Naive B cell (primary cell): Measurements from ENCODE around the gene LPO. TPM values are rescaled to one million over a fixed set of nuclear protein-coding genes. Genes with fewer than 3 reads are reported as not detected.
A peak's percentile ranks its signal among the peaks of the same experiment; 100 is the strongest.

Experiments used
- ATAC-seq, 2 donors: fragments of 150-1000 bp; cut with Tn5 transposase; 2 replicates each; pipeline ENCODE4 v1.10.0; 2021; ENCODE audit warnings: low read depth in 2 of 2, mild to moderate bottlenecking in 2 of 2, moderate library complexity in 2 of 2
- DNase-seq: peaks from one replicate; pipeline ENCODE4 v3.0.0; 2022
- H3K27ac Mint-ChIP-seq, 6 donors: one replicate each; pipeline ENCODE4 v1.8.0; 2020 to 2022; ENCODE audit warnings: mild to moderate bottlenecking in 6 of 6, mixed read lengths in 6 of 6, moderate library complexity in 5 of 6, inconsistent platforms in 2 of 6
- H3K27me3 Mint-ChIP-seq, 3 donors: one replicate each; pipeline ENCODE4 v1.8.0; 2021 to 2022; ENCODE audit warnings: mixed read lengths in 3 of 3, mild to moderate bottlenecking in 1 of 3
- H3K36me3 Mint-ChIP-seq, 2 donors: one replicate each; pipeline ENCODE4 v1.8.0; 2020 to 2022; ENCODE audit warnings: mixed read lengths in 2 of 2, inconsistent platforms in 1 of 2, mild to moderate bottlenecking in 1 of 2
- H3K4me1 Mint-ChIP-seq, 3 donors: one replicate each; pipeline ENCODE4 v1.8.0; 2020 to 2022; ENCODE audit warnings: mixed read lengths in 3 of 3, inconsistent platforms in 1 of 3, mild to moderate bottlenecking in 1 of 3, moderate library complexity in 1 of 3
- H3K4me3 Mint-ChIP-seq, 8 donors: one replicate each; pipeline ENCODE4 v1.8.0; 2020 to 2022; ENCODE audit warnings: mild to moderate bottlenecking in 8 of 8, mixed read lengths in 8 of 8, moderate library complexity in 8 of 8, inconsistent platforms in 2 of 8
- H3K9me3 Mint-ChIP-seq, 7 donors: one replicate each; pipeline ENCODE4 v1.8.0; 2020 to 2022; ENCODE audit warnings: mixed read lengths in 7 of 7, mild to moderate bottlenecking in 5 of 7, inconsistent platforms in 2 of 7, moderate library complexity in 1 of 7
- polyA plus RNA-seq, 6 donors: library from polyadenylated mRNA; unstranded; fragments of 300-500 nt; fragmentation: Illumina TruSeq; gene quantifications; one replicate each; pipeline ENCODE4 v1.2.3, GENCODE V29; 2021; ENCODE audit warnings: low read depth in 6 of 6

Gene LPO
- polyA plus RNA-seq, 6 donors from 2014 or later, result not detected

DNA sequence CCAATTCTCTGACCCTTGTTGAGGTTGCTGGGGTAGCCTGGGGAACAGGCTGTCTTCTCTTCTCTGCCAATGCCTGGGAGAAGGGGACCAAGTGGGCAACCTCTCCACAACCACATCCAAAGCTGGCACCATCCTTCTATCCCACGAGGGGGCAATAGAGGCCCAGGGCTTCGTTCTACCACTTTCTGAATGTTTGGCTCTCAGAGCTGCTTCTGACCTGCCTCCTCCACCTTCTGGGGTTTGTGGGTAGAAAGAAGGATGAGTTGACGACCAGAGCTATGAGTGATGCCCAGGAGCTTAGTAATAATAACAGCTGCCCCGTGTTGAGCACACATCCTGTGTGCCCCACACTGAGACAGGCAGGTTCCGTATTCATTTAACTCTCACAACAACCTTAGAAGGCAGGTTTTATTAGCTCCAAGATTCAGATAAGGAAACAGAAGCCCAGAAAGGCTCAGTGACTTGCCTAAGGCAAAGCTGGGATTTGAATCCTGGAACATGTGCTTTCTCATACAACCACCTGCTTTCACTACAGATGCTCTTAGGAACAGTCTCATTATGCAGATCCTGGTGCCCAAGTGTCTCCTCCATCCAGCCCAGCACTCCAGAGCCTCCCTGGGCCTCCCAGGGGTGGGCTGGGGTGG, 79.2 kb downstream of the LPO start:
- ATAC-seq, result peak; percentile 94 to 96
- H3K36me3 Mint-ChIP-seq, result no peaks in the 10 kb centered on the region
- H3K4me1 Mint-ChIP-seq, result peaks cover 13 to 31% (median 14%) of the 10 kb centered on the region in 3 donors
- H3K9me3 Mint-ChIP-seq, result no peaks in the 10 kb centered on the region
- H3K4me3 Mint-ChIP-seq, result peak overlapping the region in 3 of 8 donors; percentile 23 to 65 (median 63)
- peak overlapping the region; percentile 76 to 96 (median 88) for H3K27ac Mint-ChIP-seq
- peak; percentile 80 for DNase-seq
- H3K27me3 Mint-ChIP-seq, result no peaks in the 10 kb centered on the region

DNA sequence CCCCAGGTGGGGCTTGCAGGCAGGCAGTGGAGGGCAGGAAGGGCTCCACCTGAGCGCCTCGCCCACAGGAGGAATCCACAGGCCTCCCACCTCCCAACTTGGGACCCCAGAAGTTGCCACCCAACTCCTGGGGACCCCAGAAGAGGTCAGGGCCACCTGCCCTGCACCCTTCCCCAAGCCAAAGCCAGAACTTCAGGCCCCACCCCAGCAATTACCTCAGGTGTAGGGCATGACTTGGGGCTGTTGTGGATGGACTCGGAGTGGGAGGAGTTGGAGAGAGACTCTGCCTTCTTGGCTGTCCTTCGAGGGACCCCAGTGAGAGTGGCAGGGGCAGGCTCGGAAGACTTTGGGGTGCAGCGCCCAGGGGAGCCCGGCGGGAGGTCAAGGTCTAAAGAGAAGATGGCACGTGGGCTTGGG, 79.7 kb downstream of the LPO start:
- Mint-ChIP-seq H3K27ac (peak overlapping the region in 4 of 6 donors; percentile 47 to 86 (median 80)), H3K9me3 (no peaks in the 10 kb centered on the region)

More for the DNA sequence above, 79.7 kb downstream of the LPO start:
- ATAC-seq (no peak), DNase-seq (no peak)
- Mint-ChIP-seq H3K4me3 (peak overlapping the region in 1 of 8 donors; percentile 20), H3K4me1 (peaks cover 14 to 34% (median 14%) of the 10 kb centered on the region in 3 donors), H3K27me3 (no peaks in the 10 kb centered on the region), H3K36me3 (no peaks in the 10 kb centered on the region)

Other genes starting within 250 kb of the LPO start
- gene SRSF1, start 231.3 kb upstream of the LPO start, polyA plus RNA-seq, result 10 to 100 TPM; 29.1 to 57.3 (median 41.8) TPM
- 1 to 10 TPM in 1 of 6 donors, under 1 TPM in 5; 0.26 to 1.2 (median 0.82) TPM for gene DYNLL2, start 155.2 kb upstream of the LPO start, polyA plus RNA-seq
- under 1 TPM in 1 of 6 donors, not detected in 5; 0.07 TPM for gene OR4D1, start 90.2 kb upstream of the LPO start, polyA plus RNA-seq
- gene OR4D2, start 71.6 kb upstream of the LPO start, polyA plus RNA-seq, result not detected
- gene EPX, start 45.9 kb upstream of the LPO start, polyA plus RNA-seq, result not detected
- gene MKS1, start 19.3 kb upstream of the LPO start, polyA plus RNA-seq, result 1 to 10 TPM; 2.1 to 7.0 (median 3.7) TPM
- gene MPO, start 42.4 kb downstream of the LPO start, polyA plus RNA-seq, result under 1 TPM in 2 of 6 donors, not detected in 4; 0.12 to 0.29 TPM
- under 1 TPM in 4 of 6 donors, not detected in 2; 0.03 to 0.58 (median 0.38) TPM for gene TSPOAP1, start 90.2 kb downstream of the LPO start, polyA plus RNA-seq
- gene SUPT4H1, start 113.6 kb downstream of the LPO start, polyA plus RNA-seq, result 100 to 1,000 TPM in 4 of 6 donors, 10 to 100 TPM in 2; 77.4 to 128 (median 110) TPM
- 1 to 10 TPM in 1 of 6 donors, under 1 TPM in 5; 0.28 to 1.2 (median 0.56) TPM for gene RNF43, start 178.9 kb downstream of the LPO start, polyA plus RNA-seq
- 1 to 10 TPM; 1.3 to 4.6 (median 3.1) TPM for gene HSF5, start 249.8 kb downstream of the LPO start, polyA plus RNA-seq